ENCODE results near the gene DNAJC1. TPM values are rescaled to one million over a fixed set of nuclear protein-coding genes. Genes with fewer than 3 reads are reported as not detected.

Gene DNAJC1
- total RNA-seq, 1 experiment from 2014 or later, result 13.2 TPM

DNA sequence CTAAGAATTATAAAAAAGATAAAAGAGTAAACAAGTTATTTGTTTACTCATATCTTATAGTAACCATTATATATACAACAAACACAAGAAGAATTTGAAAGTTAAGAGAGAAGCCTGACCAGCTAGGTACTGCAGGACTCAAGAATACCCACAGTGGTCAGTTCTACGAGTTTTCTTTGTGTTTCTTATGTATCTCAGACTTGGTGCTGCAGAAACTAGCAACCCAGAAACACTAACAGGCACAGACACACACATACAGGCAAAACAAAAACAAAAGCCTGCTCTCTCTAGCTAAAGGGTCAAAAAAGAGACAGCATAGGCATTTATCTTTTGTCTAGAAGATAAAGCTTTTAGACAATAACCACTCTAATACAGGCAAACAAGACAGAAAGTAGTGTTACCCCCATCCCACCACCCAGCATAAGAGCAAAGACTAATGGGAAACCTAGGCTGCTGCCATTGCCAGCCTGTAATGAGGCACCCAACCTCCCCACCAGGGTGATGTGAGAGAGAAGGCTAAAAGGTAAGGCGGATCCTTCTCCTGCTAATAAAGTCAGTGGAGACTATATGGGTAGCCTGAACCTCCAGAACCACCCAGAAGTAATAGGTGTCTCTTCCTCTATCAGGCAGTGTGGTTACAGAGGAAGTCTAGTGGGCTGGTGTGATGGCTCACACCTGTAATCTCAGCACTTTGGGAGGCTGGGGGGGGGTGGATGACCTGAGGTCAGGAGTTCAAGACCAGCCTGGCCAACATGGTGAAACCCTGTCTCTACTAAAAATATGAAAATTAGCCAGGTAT lies 113.9 kb downstream of the DNAJC1 start:
- Mint-ChIP-seq H3K27ac (no peak overlapping the region), H3K4me3 (no peak overlapping the region), H3K27me3 (ENCODE audit: low read depth) (no peaks in the 10 kb centered on the region), H3K36me3 (peaks cover 21% of the 10 kb centered on the region), H3K4me1 (no peaks in the 10 kb centered on the region), H3K9me3 (peaks cover 48% of the 10 kb centered on the region)
- ATAC-seq (no peak), DNase-seq (ENCODE audit: low spot score) (no peak)
- POLR2A ChIA-PET, result no interaction called here
- CTCF ChIA-PET, result no interaction called here
- TF ChIP-seq ATF1 (CRISPR knock-in tag; IDR thresholded peaks at IDR 0.05) (no peak), NFE2L1 (CRISPR knock-in tag; IDR thresholded peaks at IDR 0.05) (no peak)
- TF ChIP-seq, protein P1, sequence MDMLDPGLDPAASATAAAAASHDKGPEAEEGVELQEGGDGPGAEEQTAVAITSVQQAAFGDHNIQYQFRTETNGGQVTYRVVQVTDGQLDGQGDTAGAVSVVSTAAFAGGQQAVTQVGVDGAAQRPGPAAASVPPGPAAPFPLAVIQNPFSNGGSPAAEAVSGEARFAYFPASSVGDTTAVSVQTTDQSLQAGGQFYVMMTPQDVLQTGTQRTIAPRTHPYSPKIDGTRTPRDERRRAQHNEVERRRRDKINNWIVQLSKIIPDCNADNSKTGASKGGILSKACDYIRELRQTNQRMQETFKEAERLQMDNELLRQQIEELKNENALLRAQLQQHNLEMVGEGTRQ (CRISPR knock-in tag; IDR thresholded peaks at IDR 0.05), result no peak
- TF ChIP-seq, protein P2, sequence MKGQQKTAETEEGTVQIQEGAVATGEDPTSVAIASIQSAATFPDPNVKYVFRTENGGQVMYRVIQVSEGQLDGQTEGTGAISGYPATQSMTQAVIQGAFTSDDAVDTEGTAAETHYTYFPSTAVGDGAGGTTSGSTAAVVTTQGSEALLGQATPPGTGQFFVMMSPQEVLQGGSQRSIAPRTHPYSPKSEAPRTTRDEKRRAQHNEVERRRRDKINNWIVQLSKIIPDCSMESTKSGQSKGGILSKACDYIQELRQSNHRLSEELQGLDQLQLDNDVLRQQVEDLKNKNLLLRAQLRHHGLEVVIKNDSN (CRISPR knock-in tag; IDR thresholded peaks at IDR 0.05), result no peak
- TF ChIP-seq, protein P3, sequence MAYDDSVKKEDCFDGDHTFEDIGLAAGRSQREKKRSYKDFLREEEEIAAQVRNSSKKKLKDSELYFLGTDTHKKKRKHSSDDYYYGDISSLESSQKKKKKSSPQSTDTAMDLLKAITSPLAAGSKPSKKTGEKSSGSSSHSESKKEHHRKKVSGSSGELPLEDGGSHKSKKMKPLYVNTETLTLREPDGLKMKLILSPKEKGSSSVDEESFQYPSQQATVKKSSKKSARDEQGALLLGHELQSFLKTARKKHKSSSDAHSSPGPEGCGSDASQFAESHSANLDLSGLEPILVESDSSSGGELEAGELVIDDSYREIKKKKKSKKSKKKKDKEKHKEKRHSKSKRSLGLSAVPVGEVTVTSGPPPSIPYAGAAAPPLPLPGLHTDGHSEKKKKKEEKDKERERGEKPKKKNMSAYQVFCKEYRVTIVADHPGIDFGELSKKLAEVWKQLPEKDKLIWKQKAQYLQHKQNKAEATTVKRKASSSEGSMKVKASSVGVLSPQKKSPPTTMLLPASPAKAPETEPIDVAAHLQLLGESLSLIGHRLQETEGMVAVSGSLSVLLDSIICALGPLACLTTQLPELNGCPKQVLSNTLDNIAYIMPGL (CRISPR knock-in tag; IDR thresholded peaks at IDR 0.05), result no peak

DNA sequence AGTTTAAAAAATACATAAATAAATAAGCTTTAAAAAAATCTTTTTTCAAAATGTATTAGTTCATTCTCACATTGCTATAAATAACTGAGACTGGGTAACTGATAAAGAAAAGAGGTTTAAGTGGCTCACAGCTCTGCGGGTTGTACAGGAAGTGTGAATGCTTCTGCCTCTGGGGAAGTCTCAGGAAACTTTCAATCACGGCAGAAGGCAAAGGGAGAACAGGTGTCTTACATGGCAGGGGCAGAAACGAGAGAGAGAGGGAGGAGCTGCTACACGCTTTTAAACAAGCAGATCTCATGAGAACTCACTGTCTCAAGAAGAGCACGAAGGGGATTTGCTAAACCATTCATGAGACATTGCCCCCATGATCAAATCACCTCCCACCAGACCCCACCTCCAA lies 114.6 kb downstream of the DNAJC1 start:
- Mint-ChIP-seq H3K4me3 (no peak overlapping the region), H3K36me3 (peaks cover 19% of the 10 kb centered on the region), H3K27ac (no peak overlapping the region), H3K27me3 (ENCODE audit: low read depth) (no peaks in the 10 kb centered on the region), H3K9me3 (peaks cover 45% of the 10 kb centered on the region), H3K4me1 (no peaks in the 10 kb centered on the region)
- no peak for ATAC-seq
- TF ChIP-seq GTF2I (CRISPR knock-in tag; conservative IDR thresholded peaks at IDR 0.05) (no peak), GABPB1 (CRISPR knock-in tag; IDR thresholded peaks at IDR 0.05) (no peak), ZNF396 (CRISPR knock-in tag; IDR thresholded peaks at IDR 0.05; ENCODE audit: borderline replicate concordance) (no peak), GRHL2 (CRISPR knock-in tag; IDR thresholded peaks at IDR 0.05; ENCODE audit: insufficient replicate concordance, severe bottlenecking) (no peak), NR1H2 (CRISPR knock-in tag; IDR thresholded peaks at IDR 0.05) (no peak)
- TF ChIP-seq, protein P4, sequence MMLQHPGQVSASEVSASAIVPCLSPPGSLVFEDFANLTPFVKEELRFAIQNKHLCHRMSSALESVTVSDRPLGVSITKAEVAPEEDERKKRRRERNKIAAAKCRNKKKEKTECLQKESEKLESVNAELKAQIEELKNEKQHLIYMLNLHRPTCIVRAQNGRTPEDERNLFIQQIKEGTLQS (CRISPR knock-in tag; conservative IDR thresholded peaks at IDR 0.05), result no peak
- TF ChIP-seq, protein P5, sequence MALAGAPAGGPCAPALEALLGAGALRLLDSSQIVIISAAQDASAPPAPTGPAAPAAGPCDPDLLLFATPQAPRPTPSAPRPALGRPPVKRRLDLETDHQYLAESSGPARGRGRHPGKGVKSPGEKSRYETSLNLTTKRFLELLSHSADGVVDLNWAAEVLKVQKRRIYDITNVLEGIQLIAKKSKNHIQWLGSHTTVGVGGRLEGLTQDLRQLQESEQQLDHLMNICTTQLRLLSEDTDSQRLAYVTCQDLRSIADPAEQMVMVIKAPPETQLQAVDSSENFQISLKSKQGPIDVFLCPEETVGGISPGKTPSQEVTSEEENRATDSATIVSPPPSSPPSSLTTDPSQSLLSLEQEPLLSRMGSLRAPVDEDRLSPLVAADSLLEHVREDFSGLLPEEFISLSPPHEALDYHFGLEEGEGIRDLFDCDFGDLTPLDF (CRISPR knock-in tag; IDR thresholded peaks at IDR 0.05), result no peak
- ChIA-PET POLR2A (no interaction called here), CTCF (interaction anchor here (0.5 kb wide), 1 partner anchor 709 kb away, joined by 4 read pairs; no protein-coding TSS in a partner anchor)
- no peak for DNase-seq (ENCODE audit: low spot score)

DNA sequence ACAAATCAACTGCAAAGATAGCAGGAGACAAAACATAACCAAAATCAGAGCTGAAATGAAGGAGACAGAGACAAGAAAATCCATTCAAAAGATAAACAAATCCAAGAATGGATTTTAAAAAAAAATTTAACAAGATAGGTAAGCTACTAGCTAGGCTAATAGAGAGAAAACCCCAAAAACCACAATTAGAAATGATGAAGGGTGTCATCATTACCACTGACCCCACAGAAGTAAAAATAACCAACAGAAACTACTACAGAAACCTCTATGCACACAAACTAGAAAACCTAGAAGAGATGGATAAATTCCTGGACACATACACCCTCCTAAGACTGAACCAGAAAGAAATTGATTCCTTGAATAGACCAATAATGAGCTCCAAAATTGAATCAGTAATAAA lies 117.6 kb downstream of the DNAJC1 start:
- ATAC-seq (no peak), DNase-seq (ENCODE audit: low spot score) (no peak)
- H3K27me3 Mint-ChIP-seq (ENCODE audit: low read depth), result no peaks in the 10 kb centered on the region
- H3K36me3 Mint-ChIP-seq, result peaks cover 13% of the 10 kb centered on the region
- TF ChIP-seq TCF7 (CRISPR knock-in tag; IDR thresholded peaks at IDR 0.05; ENCODE audit: low read depth) (no peak), GRHL2 (CRISPR knock-in tag; IDR thresholded peaks at IDR 0.05; ENCODE audit: insufficient replicate concordance, severe bottlenecking) (no peak), FOXK1 (CRISPR knock-in tag; IDR thresholded peaks at IDR 0.05) (no peak), ELF4 (CRISPR knock-in tag; IDR thresholded peaks at IDR 0.05; ENCODE audit: low read depth) (no peak), SMAD3 (CRISPR knock-in tag; IDR thresholded peaks at IDR 0.05; ENCODE audit: borderline replicate concordance) (no peak), CREB1 (CRISPR knock-in tag; IDR thresholded peaks at IDR 0.05) (no peak)
- TF ChIP-seq, protein P6, sequence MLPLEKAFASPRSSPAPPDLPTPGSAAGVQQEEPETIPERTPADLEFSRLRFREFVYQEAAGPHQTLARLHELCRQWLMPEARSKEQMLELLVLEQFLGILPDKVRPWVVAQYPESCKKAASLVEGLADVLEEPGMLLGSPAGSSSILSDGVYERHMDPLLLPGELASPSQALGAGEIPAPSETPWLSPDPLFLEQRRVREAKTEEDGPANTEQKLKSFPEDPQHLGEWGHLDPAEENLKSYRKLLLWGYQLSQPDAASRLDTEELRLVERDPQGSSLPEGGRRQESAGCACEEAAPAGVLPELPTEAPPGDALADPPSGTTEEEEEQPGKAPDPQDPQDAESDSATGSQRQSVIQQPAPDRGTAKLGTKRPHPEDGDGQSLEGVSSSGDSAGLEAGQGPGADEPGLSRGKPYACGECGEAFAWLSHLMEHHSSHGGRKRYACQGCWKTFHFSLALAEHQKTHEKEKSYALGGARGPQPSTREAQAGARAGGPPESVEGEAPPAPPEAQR (CRISPR knock-in tag; IDR thresholded peaks at IDR 0.05), result no peak
- no peak overlapping the region for H3K27ac Mint-ChIP-seq
- ChIA-PET CTCF (no interaction called here), POLR2A (no interaction called here)
- peaks cover 29% of the 10 kb centered on the region for H3K9me3 Mint-ChIP-seq
- H3K4me1 Mint-ChIP-seq, result no peaks in the 10 kb centered on the region
- H3K4me3 Mint-ChIP-seq, result no peak overlapping the region

All from WTC11 (cell line).